H1 (cell line): ENCODE results near the gene KRTAP5-1. TPM values are rescaled to one million over a fixed set of nuclear protein-coding genes. Genes with fewer than 3 reads are reported as not detected.

Experiments
- EP300 ChIP-seq, 2 experiments: IDR thresholded peaks; 1 replicate in 1 of 2; 2 replicates in 1 of 2; pipeline ENCODE4 v1.6.1; 2011 to 2012; ENCODE audit warnings: low read depth in 2 of 2, low read length in 2 of 2, mild to moderate bottlenecking in 2 of 2, borderline replicate concordance in 1 of 2, inconsistent platforms in 1 of 2, moderate library complexity in 1 of 2
- GTF2F1 ChIP-seq: IDR thresholded peaks from 2 replicates; pipeline ENCODE4 v1.6.1; 2012; ENCODE audit warnings: low read depth, low read length, improper control_type of control experiment, borderline replicate concordance
- KDM1A ChIP-seq: fragments of 200-600, 300-600 bp; sonication (generic); IDR thresholded peaks from 2 replicates; pipeline ENCODE4 v1.7.1; 2016; ENCODE audit warnings: mild to moderate bottlenecking, low read length, borderline replicate concordance
- SAP30 ChIP-seq: fragments of 300-600 bp; sonication (generic); IDR thresholded peaks from 2 replicates; pipeline ENCODE4 v1.7.1; 2012; ENCODE audit warnings: low read length, moderate library complexity, mild to moderate bottlenecking, inconsistent platforms; ENCODE audit not compliant: insufficient read depth, insufficient replicate concordance
- SP2 ChIP-seq: IDR thresholded peaks from 2 replicates; pipeline ENCODE4 v1.6.1; 2012; ENCODE audit warnings: mild to moderate bottlenecking, low read length, inconsistent platforms
- TCF12 ChIP-seq: IDR thresholded peaks from 2 replicates; pipeline ENCODE4 v1.6.1; 2011; ENCODE audit warnings: low read depth, mild to moderate bottlenecking, low read length
- polyA plus RNA-seq, 7 experiments: library from polyadenylated mRNA; depleted of rRNA in 3 of 7; stranded (reverse) in 5 of 7; unstranded in 2 of 7; fragments of >200 nt in 5 of 7; fragments of 200-250 nt in 2 of 7; gene quantifications; 1 replicate in 5 of 7; 2 replicates in 1 of 7; 4 replicates in 1 of 7; pipeline versions ENCODE4 v1.2.1 to v1.2.3, GENCODE V29; 2011 to 2013; ENCODE audit warnings: missing spikeins in 2 of 7, mixed read lengths in 2 of 7
- total RNA-seq: library from RNA; stranded (reverse); fragmentation: NEBNext Ultra II Directional; extraction: Animal tissue kit (Norgen Biotek cat#: 25700); gene quantifications from 2 replicates; pipeline ENCODE4 v1.2.1, GENCODE V29; 2021
- TF ChIP-seq, protein P1 (sequence below), 3 experiments: IDR thresholded peaks; 1 replicate in 2 of 3; 2 replicates in 1 of 3; pipeline versions ENCODE4 v1.5.1 to v1.6.1; 2011; ENCODE audit warnings: low read length in 3 of 3, mild to moderate bottlenecking in 3 of 3, inconsistent platforms in 2 of 3, low read depth in 1 of 3, moderate library complexity in 1 of 3; ENCODE audit not compliant: insufficient read depth in 1 of 3; ENCODE audit errors: control extremely low read depth in 1 of 3

Gene KRTAP5-1
- total and polyA plus RNA-seq, 2 of the 8 experiments (the other 6 are each of a cell fraction or from before 2014, with no cell fraction given), result not detected

- TF ChIP-seq, protein P1, sequence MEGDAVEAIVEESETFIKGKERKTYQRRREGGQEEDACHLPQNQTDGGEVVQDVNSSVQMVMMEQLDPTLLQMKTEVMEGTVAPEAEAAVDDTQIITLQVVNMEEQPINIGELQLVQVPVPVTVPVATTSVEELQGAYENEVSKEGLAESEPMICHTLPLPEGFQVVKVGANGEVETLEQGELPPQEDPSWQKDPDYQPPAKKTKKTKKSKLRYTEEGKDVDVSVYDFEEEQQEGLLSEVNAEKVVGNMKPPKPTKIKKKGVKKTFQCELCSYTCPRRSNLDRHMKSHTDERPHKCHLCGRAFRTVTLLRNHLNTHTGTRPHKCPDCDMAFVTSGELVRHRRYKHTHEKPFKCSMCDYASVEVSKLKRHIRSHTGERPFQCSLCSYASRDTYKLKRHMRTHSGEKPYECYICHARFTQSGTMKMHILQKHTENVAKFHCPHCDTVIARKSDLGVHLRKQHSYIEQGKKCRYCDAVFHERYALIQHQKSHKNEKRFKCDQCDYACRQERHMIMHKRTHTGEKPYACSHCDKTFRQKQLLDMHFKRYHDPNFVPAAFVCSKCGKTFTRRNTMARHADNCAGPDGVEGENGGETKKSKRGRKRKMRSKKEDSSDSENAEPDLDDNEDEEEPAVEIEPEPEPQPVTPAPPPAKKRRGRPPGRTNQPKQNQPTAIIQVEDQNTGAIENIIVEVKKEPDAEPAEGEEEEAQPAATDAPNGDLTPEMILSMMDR (IDR thresholded peaks at IDR 0.05; ENCODE audit: control extremely low read depth in 1 of 3, insufficient read depth in 1 of 3, low read depth in 1 of 3, low read length in 3 of 3), result no peak
- TF ChIP-seq EP300 (IDR thresholded peaks at IDR 0.05; ENCODE audit: borderline replicate concordance in 1 of 2, low read depth in 2 of 2, low read length in 2 of 2) (no peak), GTF2F1 (no peak), TCF12 (no peak), SP2 (no peak), KDM1A (no peak), SAP30 (no peak)
- TF ChIP-seq, all 59 proteins: peak for 0
Measured at GRCh38 chr11:1538153-1538552, 46.9 kb downstream of the KRTAP5-1 start (continued).
